Activated CD4-positive, alpha-beta T cell treated with anti-CD3 and anti-CD28 coated beads, Interleukin-2, amount 50 U/mL, for 4 hours (primary cell): Measurements from ENCODE around the gene EPHB6.

Source experiments
- DNase-seq, 2 experiments: peaks; one replicate each; pipeline ENCODE4 v3.0.0-alpha.2; 2020

The EPHB6 gene

DNA sequence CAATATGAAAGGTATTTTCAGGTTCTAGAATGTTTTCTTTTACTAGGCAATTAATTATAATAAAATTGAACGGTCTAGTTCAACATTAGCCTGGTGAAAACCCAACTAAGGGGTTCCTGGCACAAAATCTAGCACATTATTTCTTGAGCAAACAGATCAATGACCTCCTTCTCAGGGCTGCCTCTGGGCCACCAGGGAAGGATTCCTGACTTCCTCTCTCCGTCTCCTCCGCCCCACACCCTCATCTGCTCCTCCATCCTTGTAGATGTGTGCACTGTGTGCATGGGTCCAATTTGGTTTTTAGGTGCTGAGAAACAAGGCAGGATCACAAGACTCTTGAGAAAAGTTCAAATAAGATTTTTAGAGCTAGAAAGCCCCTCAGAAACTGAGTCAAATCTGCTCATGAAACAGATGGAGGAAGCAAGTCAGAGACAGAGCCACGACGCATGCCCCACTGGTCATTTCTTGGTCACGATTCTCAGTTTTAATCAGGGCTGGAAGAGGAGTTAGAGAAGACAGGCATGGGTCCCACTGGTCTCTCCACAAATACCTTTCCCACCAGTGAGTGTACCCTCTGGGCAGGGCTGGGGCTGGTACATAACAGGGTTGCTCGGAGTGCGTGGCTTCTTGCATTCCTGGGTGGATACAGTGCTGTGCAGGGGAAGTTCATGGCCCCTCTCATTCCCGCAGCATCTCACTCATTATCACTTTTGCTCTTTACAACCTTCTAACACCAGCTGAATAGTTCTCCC, 26.9 kb downstream of the EPHB6 start:
- no peak for DNase-seq

DNA sequence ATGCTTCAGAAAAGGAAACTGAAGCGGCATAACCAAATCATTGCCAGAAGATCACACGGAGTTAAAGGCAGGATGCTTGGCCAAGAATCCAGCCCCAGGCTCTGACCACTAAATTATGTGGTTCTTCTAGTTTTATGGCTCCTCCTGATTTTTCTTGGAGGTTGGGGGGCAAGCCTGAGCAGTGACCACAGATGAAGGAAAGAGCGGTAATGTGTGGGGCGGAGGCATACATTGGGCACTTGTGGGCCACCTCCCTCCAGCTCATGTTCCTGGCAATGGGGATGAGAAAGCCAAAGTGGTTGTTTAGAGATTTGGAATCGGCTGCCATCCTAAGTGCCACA, 27.4 kb downstream of the EPHB6 start:
- DNase-seq = no peak

- no peak for DNase-seq
Measured at GRCh38 chr7:142883145-142883544, 28.3 kb downstream of the EPHB6 start.

DNA sequence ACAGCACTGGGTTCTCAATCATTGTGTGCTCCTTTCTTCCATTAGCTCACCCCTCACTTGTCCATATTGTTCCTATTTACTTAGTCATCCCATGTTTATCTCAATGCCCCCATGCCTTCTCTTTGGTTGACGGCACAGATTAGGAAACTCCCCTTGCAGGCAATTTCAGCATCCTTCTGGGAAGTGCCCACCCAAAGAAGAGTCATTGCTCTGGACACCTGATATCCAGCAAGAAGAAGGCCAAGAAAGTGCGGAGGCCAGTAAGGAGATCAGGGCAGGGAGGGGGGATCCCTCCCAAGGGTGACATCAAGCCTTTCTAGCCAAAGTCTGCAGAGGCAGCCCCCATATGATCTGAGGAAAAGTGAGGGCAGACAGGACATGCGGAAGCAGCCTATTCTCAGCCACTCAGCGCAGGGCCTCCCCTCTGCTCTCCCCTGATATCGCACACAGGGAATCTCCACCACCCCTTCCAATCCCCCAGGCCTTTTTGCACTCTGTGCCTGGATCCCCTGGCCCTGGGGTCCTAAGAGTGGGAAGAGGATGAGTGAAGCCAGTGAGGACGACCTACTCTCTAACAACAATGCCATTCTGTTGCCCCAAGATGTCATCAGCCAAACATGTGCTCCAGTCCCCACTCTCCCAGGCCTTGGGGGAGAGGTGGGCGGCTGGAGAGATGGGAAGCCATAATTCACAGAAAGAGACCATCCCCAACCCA, 28.9 kb downstream of the EPHB6 start:
- DNase-seq = no peak

GRCh38 chr7:142884286-142884640, 29.4 kb downstream of the EPHB6 start:
- no peak for DNase-seq

GRCh38 chr7:142885311-142886230, 30.7 kb downstream of the EPHB6 start, which contains the start of gene TRPV6:
TRPV6 (minus strand) TSS chr7:142885745.
- DNase-seq = no peak

DNA sequence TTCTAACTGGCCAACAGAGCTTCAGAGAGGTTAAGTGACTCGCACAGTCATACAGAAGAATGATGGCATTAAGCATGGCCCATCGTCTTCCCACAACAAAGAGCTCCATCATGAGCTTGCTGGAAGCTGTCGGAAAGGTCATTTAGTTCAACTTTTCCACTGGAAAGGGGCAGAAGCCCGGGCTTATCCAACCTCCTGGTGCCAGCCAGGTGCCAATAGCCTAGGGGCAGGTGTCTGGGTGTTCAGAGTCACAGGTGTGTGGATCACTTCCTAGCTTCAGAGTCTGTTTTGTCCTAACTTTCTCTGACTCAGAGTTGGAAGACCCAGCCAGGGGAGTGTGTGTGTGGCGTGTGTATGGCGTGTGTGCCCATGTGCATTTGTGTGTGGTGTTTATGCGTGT, 32.0 kb downstream of the EPHB6 start:
- DNase-seq = no peak

DNA sequence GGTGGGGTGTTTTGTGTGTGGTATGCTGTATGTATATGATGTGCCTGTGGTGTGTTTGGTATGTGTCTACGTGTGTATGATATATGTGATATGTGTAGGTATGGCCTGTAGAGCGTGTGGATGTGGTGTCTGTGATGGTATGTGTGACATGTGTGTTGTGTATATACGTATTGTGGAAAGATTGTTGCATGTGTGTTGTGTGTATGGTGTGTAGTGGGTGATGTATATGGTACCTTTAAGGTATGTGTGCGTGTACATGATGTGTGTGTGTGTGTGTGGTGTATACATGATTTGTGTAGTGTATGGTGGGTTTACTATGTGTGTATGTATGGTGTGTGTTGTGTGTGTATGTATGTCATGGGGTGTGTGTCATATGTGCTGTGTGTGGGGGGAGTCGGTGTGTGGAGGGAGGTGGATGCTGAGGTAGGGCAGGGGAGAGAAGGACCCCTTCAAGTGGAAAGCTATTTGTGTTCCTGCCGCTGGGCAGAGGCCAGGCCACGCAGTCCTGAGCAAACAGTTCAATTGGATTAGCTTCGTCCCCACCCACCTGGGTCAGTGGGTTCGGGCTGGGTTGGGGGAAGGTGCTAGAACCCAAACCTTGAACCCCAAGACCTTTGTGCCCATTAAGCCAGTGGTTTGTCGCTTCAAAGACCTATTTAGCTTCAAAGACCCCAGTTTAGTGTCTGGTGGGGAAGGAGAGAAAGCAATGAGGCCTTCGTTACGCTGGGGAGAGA, 32.6 kb downstream of the EPHB6 start:
- DNase-seq = no peak

GRCh38 chr7:142889816-142890215, 34.9 kb downstream of the EPHB6 start:
- DNase-seq = no peak

- DNase-seq = no peak
Measured at GRCh38 chr7:142890874-142891485, 36.1 kb downstream of the EPHB6 start.

- DNase-seq = no peak
Measured at GRCh38 chr7:142891490-142892082, 36.7 kb downstream of the EPHB6 start.

DNA sequence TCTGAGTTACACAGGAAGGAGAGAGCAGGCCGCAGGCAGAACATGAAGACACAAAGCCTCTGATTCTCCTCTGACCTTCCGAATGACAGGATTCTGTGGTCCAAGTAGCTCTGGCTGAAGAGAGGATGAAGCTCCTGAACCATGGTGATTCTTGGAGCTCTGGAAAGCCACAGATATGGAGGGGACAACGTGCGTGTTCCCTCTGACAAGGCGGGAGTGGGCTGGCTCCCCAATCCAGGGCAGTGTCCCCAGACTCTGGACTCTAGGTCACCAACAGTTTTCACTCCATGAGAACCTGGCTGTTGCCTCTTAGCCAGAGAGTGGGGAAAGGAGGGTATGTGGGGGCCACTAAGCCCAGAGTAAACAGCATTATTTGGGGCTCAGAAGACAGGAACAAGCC, 38.1 kb downstream of the EPHB6 start:
- DNase-seq = no peak

DNA sequence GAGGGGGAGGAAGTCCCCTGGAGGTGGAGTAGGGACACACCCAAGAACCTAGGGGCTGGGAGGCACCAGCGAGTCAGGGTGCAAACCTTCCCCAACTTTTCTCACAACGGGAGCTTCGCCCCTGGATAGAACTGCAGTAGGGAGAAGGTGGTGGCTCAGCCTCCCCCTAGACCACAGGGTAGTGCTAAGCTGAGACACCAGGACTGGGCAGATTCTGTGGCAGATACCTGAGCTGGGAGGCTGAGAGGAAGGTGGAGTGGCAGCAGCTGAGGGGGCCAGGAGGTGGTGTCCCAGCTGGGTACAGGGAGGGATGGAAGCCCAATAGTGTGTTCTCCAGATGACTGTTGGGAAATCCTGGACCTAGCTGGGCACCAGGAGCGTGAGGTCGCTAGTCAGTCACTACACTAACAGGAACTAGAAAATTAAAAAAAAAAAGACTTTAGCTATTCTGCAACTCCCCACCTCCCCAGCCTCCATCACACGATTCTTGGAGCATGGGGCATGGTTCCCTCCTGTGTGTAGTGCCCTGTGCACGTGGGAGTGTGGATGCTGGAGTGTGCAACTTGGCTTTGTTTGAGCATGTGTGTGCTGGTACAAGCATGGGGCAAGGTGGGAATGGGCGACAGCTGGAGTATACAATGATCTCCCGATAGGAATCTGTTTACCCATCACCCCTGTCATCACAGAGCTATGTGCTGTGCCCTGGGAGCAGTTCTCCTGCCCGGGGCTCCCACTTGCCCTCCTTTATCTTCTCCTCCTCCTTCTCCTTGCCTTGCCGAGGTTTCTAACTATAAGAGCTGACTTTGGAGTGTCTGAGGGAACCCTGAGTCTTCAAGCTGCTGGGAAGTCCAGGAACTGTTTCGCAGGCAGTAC, 39.5 kb downstream of the EPHB6 start:
- DNase-seq = no peak

GRCh38 chr7:142894985-142895593, 40.2 kb downstream of the EPHB6 start:
- no peak for DNase-seq

DNA sequence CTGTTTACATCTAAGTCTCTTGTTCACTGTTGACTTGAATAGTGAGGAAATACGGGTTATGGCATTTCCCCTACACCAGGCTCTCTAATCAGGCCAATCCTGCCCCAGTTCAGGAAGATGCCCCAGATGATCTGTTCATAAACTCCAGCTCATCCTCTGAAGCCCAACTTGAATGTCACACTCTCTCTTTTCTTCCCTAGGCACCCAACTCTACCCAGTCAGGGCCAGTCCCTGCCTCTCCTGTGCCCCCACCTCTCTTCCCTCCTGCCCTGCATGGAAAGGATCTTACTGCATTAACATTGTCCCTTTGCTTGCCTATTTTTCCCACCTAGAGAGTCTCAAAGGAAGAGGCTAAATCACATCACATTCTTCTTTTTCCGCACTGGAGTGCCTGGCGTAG, 41.3 kb downstream of the EPHB6 start:
- no peak for DNase-seq

DNA sequence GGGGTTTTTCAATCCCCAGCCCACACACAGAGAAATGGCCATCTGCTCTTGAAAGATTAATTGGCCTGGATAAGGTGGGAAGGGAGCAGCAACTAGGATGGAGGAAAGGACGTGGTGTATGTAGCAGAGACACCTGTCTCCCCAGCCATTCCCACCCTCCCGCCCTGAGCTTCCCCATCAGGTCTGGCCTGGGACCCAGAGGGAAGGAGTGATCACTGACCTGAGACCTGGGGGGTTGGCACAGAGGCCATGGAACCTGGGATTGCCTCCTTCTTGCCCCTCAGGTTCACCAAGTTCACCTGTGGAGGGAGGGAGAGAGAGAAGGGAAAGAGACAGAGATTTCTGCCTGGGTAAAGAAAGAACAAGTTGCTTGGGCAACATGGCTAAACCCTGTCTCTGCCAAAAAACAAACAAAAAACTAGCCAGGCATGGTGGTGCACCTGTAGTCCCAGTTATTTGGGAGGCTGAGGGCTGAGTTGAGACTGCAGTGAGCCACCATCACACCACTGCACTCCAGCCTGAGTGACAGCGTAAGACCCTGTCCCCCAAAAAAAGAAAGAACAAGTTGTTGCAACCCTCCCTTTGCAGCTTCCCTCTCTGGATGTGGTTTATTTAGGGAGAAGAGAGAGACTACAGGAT, 42.0 kb downstream of the EPHB6 start:
- DNase-seq = no peak

- DNase-seq = no peak
Measured at GRCh38 chr7:142897691-142898090, 42.8 kb downstream of the EPHB6 start.

DNA sequence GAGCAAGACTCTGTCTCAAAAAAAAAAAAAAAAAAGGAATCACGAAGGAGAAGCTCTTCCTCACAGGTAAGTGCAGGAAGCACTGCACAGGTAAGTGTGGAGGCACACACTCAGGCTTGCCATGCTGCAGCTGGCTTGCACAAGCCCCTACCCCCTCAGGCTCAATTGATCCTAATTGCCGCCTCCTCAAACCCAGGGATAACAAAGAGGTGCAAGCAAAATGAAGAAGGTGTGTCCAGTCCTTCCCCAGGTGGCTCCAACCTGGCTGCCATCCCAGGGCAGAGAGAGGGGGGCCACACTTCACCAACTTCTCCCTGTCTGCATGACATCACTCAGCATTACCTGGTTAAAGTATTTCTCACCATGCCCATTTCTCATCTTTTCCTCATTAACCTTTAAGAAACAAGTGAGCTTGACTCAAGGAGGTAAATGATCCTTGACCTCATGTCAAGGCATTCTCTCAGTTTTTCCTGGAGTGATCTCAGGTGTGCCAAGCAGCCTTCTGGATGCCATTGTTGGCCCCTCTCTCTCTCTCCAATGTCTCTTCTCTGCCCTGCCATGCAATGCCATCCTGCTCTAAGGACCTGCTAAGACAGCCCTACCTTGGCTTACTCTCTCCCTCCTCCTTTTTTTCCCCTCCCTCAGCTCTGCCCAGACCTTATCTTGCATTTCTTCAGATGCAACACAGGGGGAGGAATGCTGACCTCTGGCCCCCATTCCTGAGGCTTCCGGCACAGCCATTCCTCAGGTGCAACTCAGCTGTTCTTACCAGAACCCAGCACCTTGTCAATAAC, 43.7 kb downstream of the EPHB6 start:
- no peak for DNase-seq

GRCh38 chr7:142899661-142900060, 44.8 kb downstream of the EPHB6 start:
- no peak for DNase-seq
